ENCODE data around the gene AGMO. TPM values are rescaled to one million over a fixed set of nuclear protein-coding genes. Genes with fewer than 3 reads are reported as not detected.

Gene AGMO
- total RNA-seq, 2 donors from 2014 or later = 0.27 to 13.5 TPM

DNA sequence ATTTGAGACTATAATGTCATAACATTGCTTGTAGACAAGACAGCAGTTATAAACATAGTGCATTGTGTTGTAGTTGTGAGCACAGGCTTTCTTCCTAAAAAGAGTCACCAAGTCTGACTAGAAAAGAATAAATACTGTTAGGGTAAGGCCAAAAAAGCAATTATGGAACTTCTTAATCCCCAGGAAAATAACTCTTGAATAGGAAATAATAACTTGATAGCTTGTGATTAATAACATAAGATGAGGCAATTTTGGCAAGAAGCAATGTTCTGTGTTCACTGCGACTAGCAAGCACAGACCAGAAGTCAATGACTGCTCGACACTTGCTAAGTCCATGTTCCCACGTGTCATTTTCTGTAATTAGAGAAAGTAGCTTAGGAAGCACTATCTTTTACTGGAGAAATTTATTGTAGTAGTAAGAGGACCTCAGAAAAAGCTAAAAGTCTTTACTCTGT is 97.1 kb downstream of the AGMO start:
- no peaks in the 10 kb centered on the region for H3K27me3 ChIP-seq (replicated peaks; ENCODE audit: insufficient read depth)
- no peak overlapping the region for H3K4me3 ChIP-seq
- WGBS = 43% methylated on average over 3 of the region's 3 CpGs
- TF ChIP-seq POLR2A (IDR thresholded peaks at IDR 0.05) = no peak
- no peak for TF ChIP-seq POLR2AphosphoS5 (IDR thresholded peaks at IDR 0.05)
- TF ChIP-seq, protein P1, sequence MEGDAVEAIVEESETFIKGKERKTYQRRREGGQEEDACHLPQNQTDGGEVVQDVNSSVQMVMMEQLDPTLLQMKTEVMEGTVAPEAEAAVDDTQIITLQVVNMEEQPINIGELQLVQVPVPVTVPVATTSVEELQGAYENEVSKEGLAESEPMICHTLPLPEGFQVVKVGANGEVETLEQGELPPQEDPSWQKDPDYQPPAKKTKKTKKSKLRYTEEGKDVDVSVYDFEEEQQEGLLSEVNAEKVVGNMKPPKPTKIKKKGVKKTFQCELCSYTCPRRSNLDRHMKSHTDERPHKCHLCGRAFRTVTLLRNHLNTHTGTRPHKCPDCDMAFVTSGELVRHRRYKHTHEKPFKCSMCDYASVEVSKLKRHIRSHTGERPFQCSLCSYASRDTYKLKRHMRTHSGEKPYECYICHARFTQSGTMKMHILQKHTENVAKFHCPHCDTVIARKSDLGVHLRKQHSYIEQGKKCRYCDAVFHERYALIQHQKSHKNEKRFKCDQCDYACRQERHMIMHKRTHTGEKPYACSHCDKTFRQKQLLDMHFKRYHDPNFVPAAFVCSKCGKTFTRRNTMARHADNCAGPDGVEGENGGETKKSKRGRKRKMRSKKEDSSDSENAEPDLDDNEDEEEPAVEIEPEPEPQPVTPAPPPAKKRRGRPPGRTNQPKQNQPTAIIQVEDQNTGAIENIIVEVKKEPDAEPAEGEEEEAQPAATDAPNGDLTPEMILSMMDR (IDR thresholded peaks at IDR 0.05) = no peak
- H3K36me3 ChIP-seq = no peaks in the 10 kb centered on the region
- no peak for DNase-seq (ENCODE audit: low spot score)
- intact Hi-C loops (cut with DNase I) = no loop called here
- H3K4me1 ChIP-seq (replicated peaks) = no peaks in the 10 kb centered on the region
- no peaks in the 10 kb centered on the region for H3K9me3 ChIP-seq
- H3K27ac ChIP-seq = no peak overlapping the region

- intact Hi-C loops (cut with DNase I) = no loop called here
- TF ChIP-seq POLR2AphosphoS5 (IDR thresholded peaks at IDR 0.05) = no peak
- no peak for TF ChIP-seq POLR2A (IDR thresholded peaks at IDR 0.05)
- TF ChIP-seq, protein P1 (IDR thresholded peaks at IDR 0.05) = no peak
- Histone ChIP-seq H3K4me3 (no peak overlapping the region), H3K4me1 (replicated peaks) (no peaks in the 10 kb centered on the region), H3K27ac (no peak overlapping the region), H3K27me3 (replicated peaks; ENCODE audit: insufficient read depth) (no peaks in the 10 kb centered on the region), H3K36me3 (no peaks in the 10 kb centered on the region), H3K9me3 (no peaks in the 10 kb centered on the region)
- DNase-seq (ENCODE audit: low spot score) = no peak
- WGBS = 58% methylated on average over 6 of the region's 6 CpGs
These were observed 97.8 kb downstream of the AGMO start for GRCh38 chr7:15463801-15464666.

- H3K27ac ChIP-seq = no peak overlapping the region
These were observed 99.0 kb downstream of the AGMO start for GRCh38 chr7:15462721-15463389.

DNA sequence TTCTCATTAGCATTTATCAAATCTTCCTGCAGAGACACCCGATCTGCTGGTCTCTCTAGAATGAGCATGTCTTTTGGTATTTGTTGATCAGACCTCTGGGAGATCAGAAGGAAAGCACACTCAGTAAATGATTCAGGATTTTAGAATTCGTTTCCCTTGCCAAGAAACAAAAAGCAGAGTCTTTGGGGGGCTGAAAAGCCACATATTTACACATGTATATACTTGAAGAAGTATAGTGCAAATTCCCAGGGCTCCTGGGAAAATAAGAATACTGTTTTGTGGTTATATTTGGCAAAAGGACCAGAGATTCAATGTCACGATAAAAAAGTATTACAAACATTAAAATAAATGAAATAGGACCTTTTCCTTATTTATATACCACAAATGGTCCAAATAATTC is 100.2 kb downstream of the AGMO start:
- no peaks in the 10 kb centered on the region for H3K4me1 ChIP-seq (replicated peaks)
- no peak overlapping the region for H3K4me3 ChIP-seq
- no peaks in the 10 kb centered on the region for H3K36me3 ChIP-seq
- H3K27ac ChIP-seq = no peak overlapping the region
- intact Hi-C loops (cut with DNase I) = no loop called here
- no peaks in the 10 kb centered on the region for H3K9me3 ChIP-seq
- DNase-seq (ENCODE audit: low spot score) = no peak
- TF ChIP-seq POLR2AphosphoS5 (IDR thresholded peaks at IDR 0.05) = no peak
- TF ChIP-seq, protein P1 (IDR thresholded peaks at IDR 0.05) = no peak
- no peak for TF ChIP-seq POLR2A (IDR thresholded peaks at IDR 0.05)
- 34% methylated on average over 3 of the region's 3 CpGs for WGBS
- no peaks in the 10 kb centered on the region for H3K27me3 ChIP-seq (replicated peaks; ENCODE audit: insufficient read depth)

More at GRCh38 chr7:15462721-15463389, 99.0 kb downstream of the AGMO start:
- H3K4me1 ChIP-seq (replicated peaks) = no peaks in the 10 kb centered on the region
- DNase-seq (ENCODE audit: low spot score) = no peak
- WGBS = 83% methylated on average over 2 of the region's 2 CpGs
- no peaks in the 10 kb centered on the region for H3K9me3 ChIP-seq
- H3K27me3 ChIP-seq (replicated peaks; ENCODE audit: insufficient read depth) = no peaks in the 10 kb centered on the region
- intact Hi-C loops (cut with DNase I) = no loop called here
- H3K4me3 ChIP-seq = no peak overlapping the region
- no peaks in the 10 kb centered on the region for H3K36me3 ChIP-seq
- TF ChIP-seq POLR2AphosphoS5 (IDR thresholded peaks at IDR 0.05) (no peak), POLR2A (IDR thresholded peaks at IDR 0.05) (no peak)
- TF ChIP-seq, protein P1 (IDR thresholded peaks at IDR 0.05) = no peak

All from prostate gland (tissue), 2 donors.